Neural crest cell (in vitro differentiated cells): ENCODE data around the gene STRA6. TPM values are rescaled to one million over a fixed set of nuclear protein-coding genes. Genes with fewer than 3 reads are reported as not detected.

ENCODE experiments used
- DNase-seq: peaks from one replicate; pipeline ENCODE4 v3.0.0; 2021; ENCODE audit warnings: low read depth, mixed read lengths, low spot score
- H3K27ac Mint-ChIP-seq: one replicate; pipeline ENCODE4 v1.8.0; 2021; ENCODE audit warnings: mild to moderate bottlenecking, mixed read lengths; ENCODE audit not compliant: unreplicated experiment
- H3K27me3 Mint-ChIP-seq: 2 replicates; pipeline ENCODE4 v1.8.0; 2021; ENCODE audit warnings: low read depth, mild to moderate bottlenecking, mixed read lengths
- H3K36me3 Mint-ChIP-seq: 2 replicates; pipeline ENCODE4 v1.8.0; 2021; ENCODE audit warnings: low read depth, mild to moderate bottlenecking, mixed read lengths
- H3K4me1 Mint-ChIP-seq: 2 replicates; pipeline ENCODE4 v1.8.0; 2021; ENCODE audit warnings: mixed read lengths
- H3K4me3 Mint-ChIP-seq: one replicate; pipeline ENCODE4 v1.8.0; 2021; ENCODE audit warnings: mild to moderate bottlenecking, mixed read lengths
- H3K9me3 Mint-ChIP-seq: 2 replicates; pipeline ENCODE4 v1.8.0; 2021; ENCODE audit warnings: mixed read lengths
- CTCF ChIP-seq: fragments of 200-600 bp; sonication (generic); conservative IDR thresholded peaks from 2 replicates; pipeline ENCODE4 v1.5.0; 2021; ENCODE audit warnings: antibody characterized with exemption, mild to moderate bottlenecking
- total RNA-seq: library from RNA; stranded (reverse); gene quantifications from 2 replicates; pipeline ENCODE4 v1.2.1, GENCODE V29; 2021

STRA6 gene
- total RNA-seq, 1 donor from 2014 or later: 138 TPM

- peaks cover 38% of the 10 kb centered on the region for H3K4me1 Mint-ChIP-seq
- DNase-seq: no peak
- H3K9me3 Mint-ChIP-seq: no peaks in the 10 kb centered on the region
- no peak for TF ChIP-seq CTCF
- peaks cover 5% of the 10 kb centered on the region for H3K36me3 Mint-ChIP-seq
- H3K4me3 Mint-ChIP-seq: peak within 1 kb of the TSS; percentile 84
- no peak within 1 kb of the TSS for H3K27ac Mint-ChIP-seq
- peaks cover 94% of the 10 kb centered on the region for H3K27me3 Mint-ChIP-seq
Observed at GRCh38 chr15:74130155-74130848, 72.3 kb downstream of the STRA6 start, which contains the start of gene ISLR2. Gene ISLR2 (plus strand): TSS chr15:74130586. CDS start chr15:74132755, 2,169 bp downstream.

GRCh38 chr15:74129586-74130154, 72.9 kb downstream of the STRA6 start:
- no peak overlapping the region for H3K27ac Mint-ChIP-seq
- TF ChIP-seq CTCF: no peak
- DNase-seq: no peak
- peaks cover 5% of the 10 kb centered on the region for H3K36me3 Mint-ChIP-seq
- H3K9me3 Mint-ChIP-seq: no peaks in the 10 kb centered on the region
- H3K4me3 Mint-ChIP-seq: peak overlapping the region; percentile 84
- peaks cover 34% of the 10 kb centered on the region for H3K4me1 Mint-ChIP-seq
- peaks cover 89% of the 10 kb centered on the region for H3K27me3 Mint-ChIP-seq

Other genes starting within 250 kb of the STRA6 start
- 8.7 and 9.7 TPM in 2 replicates for gene STOML1, start 210.5 kb downstream of the STRA6 start, total RNA-seq
- gene PML, start 208.1 kb downstream of the STRA6 start, total RNA-seq: 30.6 and 38.0 TPM in 2 replicates
- gene GOLGA6A, start 120.2 kb downstream of the STRA6 start, total RNA-seq: not detected in 2 replicates
- 9.6 and 10.9 TPM in 2 replicates for gene ISLR2, start 72.2 kb downstream of the STRA6 start, total RNA-seq
- 1.5 and 2.6 TPM in 2 replicates for gene ISLR, start 29.1 kb downstream of the STRA6 start, total RNA-seq
- 15.1 and 15.6 TPM in 2 replicates for gene CCDC33, start 33.5 kb upstream of the STRA6 start, total RNA-seq
- 0.77 and 1.0 TPM in 2 replicates for gene CYP11A1, start 164.9 kb upstream of the STRA6 start, total RNA-seq
- gene SEMA7A, start 231.2 kb upstream of the STRA6 start, total RNA-seq: 12.3 and 14.4 TPM in 2 replicates